AG04449 (cell line): ENCODE measurements around the gene RBP5.

Experiments
- CTCF ChIA-PET: fragments of 350-600 bp; formaldehyde crosslinking; extraction: SDS; loops from one replicate; lab custom pipeline; 2021; ENCODE audit warnings: antibody characterized with exemption; lab: Yijun Ruan, JAX
- POLR2A ChIA-PET: fragments of 400-600, 350-600 bp; formaldehyde crosslinking; extraction: SDS; loops from one replicate; lab custom pipeline; 2020; ENCODE audit warnings: antibody characterized with exemption, inconsistent platforms; lab: Yijun Ruan, JAX
- DNase-seq: peaks from one replicate; pipeline ENCODE4 v3.0.0-alpha.2; 2010; ENCODE audit warnings: low read depth, low spot score
- H3K4me3 ChIP-seq: 2 replicates; pipeline ENCODE4 v1.5.1; 2011; ENCODE audit warnings: low read depth, mild to moderate bottlenecking, control low read depth, low read length
- CTCF ChIP-seq: IDR thresholded peaks from one replicate; pipeline ENCODE4 v1.5.1; 2011; ENCODE audit warnings: mild to moderate bottlenecking, moderate library complexity, low read length, control low read depth, inconsistent platforms; ENCODE audit not compliant: insufficient read depth; ENCODE audit errors: missing control alignments

The RBP5 gene

GRCh38 chr12:7130701-7131501, 2.2 kb upstream of the RBP5 start:
- DNase-seq: no peak
- peak; percentile 9 for TF ChIP-seq CTCF
- CTCF ChIA-PET: interaction anchor here (5.0 kb wide), 1 partner anchor 12 kb away, joined by 44 read pairs; no protein-coding TSS in a partner anchor
- H3K4me3 ChIP-seq: peak overlapping the region; percentile 81
- POLR2A ChIA-PET: no interaction called here

GRCh38 chr12:7129872-7130691, 1.4 kb upstream of the RBP5 start, which contains the start of gene CLSTN3:
Gene CLSTN3 (plus strand): TSS chr12:7130371. CDS start chr12:7130649, 278 bp downstream.
- POLR2A ChIA-PET: no interaction called here
- CTCF ChIA-PET: interaction anchor here (0.6 to 5.0 kb wide), 4 partner anchors 13 to 103 kb away, joined by 3 to 44 read pairs (median 6); partner anchors contain the start of gene C1RL
- peak within 1 kb of the TSS; percentile 81 for H3K4me3 ChIP-seq
- no peak for DNase-seq
- no peak for TF ChIP-seq CTCF

GRCh38 chr12:7129287-7129871, 690 bp upstream of the RBP5 start:
- ChIA-PET POLR2A (no interaction called here), CTCF (interaction anchor here (0.6 to 5.0 kb wide), 4 partner anchors 14 to 102 kb away, joined by 3 to 44 read pairs (median 6); partner anchors contain the start of gene C1RL)
- TF ChIP-seq CTCF: no peak
- H3K4me3 ChIP-seq: peak overlapping the region; percentile 81
- DNase-seq: no peak

GRCh38 chr12:7127916-7128626, 618 bp downstream of the RBP5 start:
- no peak for TF ChIP-seq CTCF
- ChIA-PET CTCF (interaction anchor here (5.0 to 12.6 kb wide), 2 partner anchors 15 to 18 kb away, joined by 44 to 158 read pairs; partner anchors contain the start of gene C1RL), POLR2A (no interaction called here)

GRCh38 chr12:7125632-7126227, 3.0 kb downstream of the RBP5 start:
- no peak for TF ChIP-seq CTCF
- CTCF ChIA-PET: interaction anchor here (0.8 to 12.6 kb wide), 5 partner anchors 9 to 202 kb away, joined by 3 to 158 read pairs (median 8); partner anchors contain the start of genes C1RL and C1S

More at GRCh38 chr12:7127916-7128626, 618 bp downstream of the RBP5 start:
- H3K4me3 ChIP-seq: no peak overlapping the region
- no peak for DNase-seq

More at GRCh38 chr12:7125632-7126227, 3.0 kb downstream of the RBP5 start:
- POLR2A ChIA-PET: no interaction called here
- no peak overlapping the region for H3K4me3 ChIP-seq
- no peak for DNase-seq
